IMR-90 (cell line): ENCODE results near the gene ARHGAP24. TPM values are rescaled to one million over a fixed set of nuclear protein-coding genes. Genes with fewer than 3 reads are reported as not detected.

Source experiments
- ATAC-seq: fragments of 200-7000 bp; cut with Tn5 transposase; 2 replicates; pipeline ENCODE4 v1.9.1; 2020; ENCODE audit warnings: low read depth, mild to moderate bottlenecking, moderate library complexity
- BruUV-seq: library from RNA; stranded (reverse); fragments of 400-500 nt; replicated peaks from 2 replicates; lab custom pipeline; 2021; lab: Mats Ljungman, UMichigan
- CTCF ChIA-PET: fragments of 300-600 bp; formaldehyde crosslinking; extraction: SDS; loops from one replicate; lab custom pipeline; 2021; ENCODE audit warnings: antibody characterized with exemption; lab: Yijun Ruan, JAX
- POLR2A ChIA-PET: fragments of 300-600 bp; sonication (Branson Sonifier 250); formaldehyde crosslinking; loops from one replicate; lab custom pipeline; 2022; ENCODE audit warnings: antibody characterized with exemption; ENCODE audit not compliant: unreplicated experiment; lab: Charles Lee
- DNase-seq: peaks from one replicate; pipeline ENCODE4 v3.0.0; 2013
- H2AFZ ChIP-seq: replicated peaks from 2 replicates; pipeline ENCODE3; 2013; ENCODE audit warnings: low read length, mild to moderate bottlenecking; ENCODE audit not compliant: poor library complexity
- H2AK5ac ChIP-seq: 2 replicates; pipeline ENCODE4 v1.6.1; 2013; ENCODE audit warnings: low read depth, low read length, inconsistent platforms
- H2AK9ac ChIP-seq: replicated peaks from 2 replicates; pipeline ENCODE3; 2013; ENCODE audit warnings: mild to moderate bottlenecking, low read depth, low read length, moderate library complexity; ENCODE audit not compliant: poor library complexity
- H2BK120ac ChIP-seq: 2 replicates; pipeline ENCODE4 v1.6.1; 2013; ENCODE audit warnings: low read depth, low read length, inconsistent platforms
- H2BK15ac ChIP-seq: 3 replicates; pipeline ENCODE4 v1.6.1; 2013; ENCODE audit warnings: low read depth, low read length, inconsistent platforms
- H2BK20ac ChIP-seq: 2 replicates; pipeline ENCODE4 v1.6.1; 2013; ENCODE audit warnings: low read depth, mild to moderate bottlenecking, inconsistent platforms, low read length, moderate library complexity
- H2BK5ac ChIP-seq: 2 replicates; pipeline ENCODE4 v1.6.1; 2013; ENCODE audit warnings: mild to moderate bottlenecking, low read depth, low read length, inconsistent platforms; ENCODE audit not compliant: poor library complexity, severe bottlenecking
- H3K14ac ChIP-seq: replicated peaks from 2 replicates; pipeline ENCODE4 v1.6.1; 2013; ENCODE audit warnings: low read depth, low read length, inconsistent platforms
- H3K18ac ChIP-seq: 2 replicates; pipeline ENCODE4 v1.6.1; 2013; ENCODE audit warnings: low read depth, low read length, control low read depth
- H3K23ac ChIP-seq: 2 replicates; pipeline ENCODE4 v1.6.1; 2013; ENCODE audit warnings: low read depth, low read length, inconsistent platforms
- H3K27ac ChIP-seq: 2 replicates; pipeline ENCODE4 v1.5.1; 2013; ENCODE audit warnings: mild to moderate bottlenecking, control low read depth, low read length; ENCODE audit not compliant: insufficient read depth
- H3K27me3 ChIP-seq: 2 replicates; pipeline ENCODE4 v1.6.1; 2013; ENCODE audit warnings: low read length; ENCODE audit not compliant: control insufficient read depth, insufficient read depth
- H3K36me3 ChIP-seq: 2 replicates; pipeline ENCODE4 v1.6.1; 2013; ENCODE audit warnings: low read length, mixed read lengths; ENCODE audit not compliant: control insufficient read depth, insufficient read depth
- H3K4ac ChIP-seq: 2 replicates; pipeline ENCODE4 v1.6.1; 2013; ENCODE audit warnings: low read depth, low read length, inconsistent platforms
- H3K4me1 ChIP-seq: 2 replicates; pipeline ENCODE4 v1.6.1; 2013; ENCODE audit warnings: low read length, mixed read lengths; ENCODE audit not compliant: control insufficient read depth, insufficient read depth
- H3K4me2 ChIP-seq: 2 replicates; pipeline ENCODE4 v1.6.1; 2013; ENCODE audit warnings: low read depth, mild to moderate bottlenecking, control low read depth, low read length, moderate library complexity
- H3K4me3 ChIP-seq: 2 replicates; pipeline ENCODE4 v1.5.1; 2013; ENCODE audit warnings: low read depth, mild to moderate bottlenecking, control low read depth, low read length, moderate library complexity; ENCODE audit not compliant: insufficient read depth
- H3K56ac ChIP-seq: 2 replicates; pipeline ENCODE4 v1.6.1; 2013; ENCODE audit warnings: low read length, inconsistent platforms; ENCODE audit not compliant: insufficient read depth; ENCODE audit errors: extremely low read depth
- H3K79me1 ChIP-seq, 2 experiments: 2 replicates each; pipeline ENCODE4 v1.6.1; 2013; ENCODE audit warnings: low read length in 2 of 2, inconsistent platforms in 1 of 2, low read depth in 1 of 2
- H3K9ac ChIP-seq: 2 replicates; pipeline ENCODE4 v1.6.1; 2013; ENCODE audit warnings: low read depth, low read length, control low read depth
- H3K9me1 ChIP-seq: 2 replicates; pipeline ENCODE4 v1.6.1; 2013; ENCODE audit warnings: low read length, inconsistent platforms; ENCODE audit not compliant: insufficient read depth
- H3K9me3 ChIP-seq: 2 replicates; pipeline ENCODE4 v1.6.1; 2013; ENCODE audit warnings: low read length; ENCODE audit not compliant: control insufficient read depth, insufficient read depth
- H4K20me1 ChIP-seq: 2 replicates; pipeline ENCODE4 v1.6.1; 2013; ENCODE audit warnings: low read length, inconsistent platforms; ENCODE audit not compliant: insufficient read depth
- H4K5ac ChIP-seq: 2 replicates; pipeline ENCODE4 v1.6.1; 2013; ENCODE audit warnings: mild to moderate bottlenecking, low read depth, low read length, control low read depth
- H4K8ac ChIP-seq, 2 experiments: 2 replicates each; pipeline ENCODE4 v1.6.1; 2013; ENCODE audit warnings: low read depth in 2 of 2, low read length in 2 of 2, control low read depth in 1 of 2, inconsistent platforms in 1 of 2
- H4K91ac ChIP-seq: 2 replicates; pipeline ENCODE4 v1.6.1; 2013; ENCODE audit warnings: low read depth, low read length, inconsistent platforms; ENCODE audit not compliant: insufficient read depth
- BHLHE40 ChIP-seq: fragments of 150-350 bp; IDR thresholded peaks from 2 replicates; pipeline ENCODE4 v1.6.1; 2016; ENCODE audit warnings: mild to moderate bottlenecking, low read depth, low read length
- CTCF ChIP-seq: conservative IDR thresholded peaks from 2 replicates; pipeline ENCODE4 v1.5.1; 2012; ENCODE audit warnings: mild to moderate bottlenecking, low read depth, low read length, improper control_type of control experiment
- FOS ChIP-seq: fragments of 150-350 bp; IDR thresholded peaks from 2 replicates; pipeline ENCODE4 v1.6.1; 2016; ENCODE audit warnings: low read depth, low read length
- MAFK ChIP-seq: IDR thresholded peaks from 2 replicates; pipeline ENCODE4 v1.6.1; 2012; ENCODE audit warnings: low read depth, low read length, improper control_type of control experiment
- MXI1 ChIP-seq: IDR thresholded peaks from 2 replicates; pipeline ENCODE4 v1.6.1; 2012; ENCODE audit warnings: low read depth, mild to moderate bottlenecking, low read length, moderate library complexity, borderline replicate concordance
- NFE2L2 ChIP-seq: fragments of 150-350 bp; IDR thresholded peaks from 2 replicates; pipeline ENCODE4 v1.6.1; 2016; ENCODE audit warnings: low read depth, mild to moderate bottlenecking, low read length
- POLR2A ChIP-seq: IDR thresholded peaks from 2 replicates; pipeline ENCODE4 v1.6.1; 2012; ENCODE audit warnings: mild to moderate bottlenecking, low read depth, low read length
- RCOR1 ChIP-seq: IDR thresholded peaks from 2 replicates; pipeline ENCODE4 v1.6.1; 2012; ENCODE audit warnings: mild to moderate bottlenecking, low read length, improper control_type of control experiment; ENCODE audit not compliant: insufficient replicate concordance
- USF2 ChIP-seq: fragments of 150-350 bp; IDR thresholded peaks from 2 replicates; pipeline ENCODE4 v1.6.1; 2017; ENCODE audit warnings: mild to moderate bottlenecking, antibody characterized with exemption, low read length, low read depth
- whole genome bisulfite sequencing, 2 experiments: methylation state at CpG; one replicate each; pipeline versions ENCODE4 v1.1.5 to v1.1.7; 2013; ENCODE audit warnings: missing lambda C conversion rate in 2 of 2; ENCODE audit not compliant: insufficient read length in 1 of 2; ENCODE audit errors: extremely low coverage in 2 of 2; 5-methylcytosine and 5-hydroxymethylcytosine counted together
- dilution Hi-C: fragments of 300-500 bp; cut with HindIII; formaldehyde crosslinking; loops from one replicate; pipeline ENCODE4 v1.14.3; 2018; ENCODE audit warnings: low sequenced_read_pairs; ENCODE audit not compliant: unreplicated experiment
- in situ Hi-C: fragments of 300-500 bp; cut with MboI; formaldehyde crosslinking; loops from 3 replicates; pipeline ENCODE4 v1.14.3; 2019; ENCODE audit warnings: low sequenced_read_pairs, inconsistent platforms, mixed read lengths
- intact Hi-C: fragments of 100-400 bp; cut with micrococcal nuclease; formaldehyde crosslinking; loops from 2 replicates; pipeline ENCODE4 v1.10.0; 2022
- polyA plus RNA-seq, 3 experiments: library from polyadenylated mRNA; depleted of rRNA; stranded (reverse); fragments of >200 nt; gene quantifications; 2 replicates each; pipeline ENCODE4 v1.2.3, GENCODE V29; 2012; ENCODE audit warnings: low replicate concordance in 1 of 3
- total RNA-seq: library from RNA; depleted of rRNA; stranded (reverse); fragments of >200 nt; gene quantifications from 2 replicates; pipeline ENCODE4 v1.2.3, GENCODE V29; 2012

The ARHGAP24 gene
- total and polyA plus RNA-seq, 2 of the 4 experiments (the other 2 are of a cell fraction): 11.9 to 24.0 TPM

- TF ChIP-seq USF2 (no peak), MXI1 (no peak), NFE2L2 (no peak), BHLHE40 (no peak), POLR2A (no peak), CTCF (no peak), RCOR1 (no peak), MAFK (no peak), FOS (no peak)
- no peaks in the 10 kb centered on the region for H3K79me1 ChIP-seq
- no peak overlapping the region for H3K4ac ChIP-seq
- H4K8ac ChIP-seq: no peak overlapping the region
- H3K9me3 ChIP-seq: no peaks in the 10 kb centered on the region
- intact Hi-C loops: no loop called here
- in situ Hi-C loops: no loop called here
- H3K36me3 ChIP-seq: no peaks in the 10 kb centered on the region
- no peaks in the 10 kb centered on the region for H4K20me1 ChIP-seq
- no peaks in the 10 kb centered on the region for H3K4me1 ChIP-seq
- ChIA-PET CTCF (no interaction called here), POLR2A (no interaction called here)
- no peak overlapping the region for H3K23ac ChIP-seq
- no peak overlapping the region for H2BK5ac ChIP-seq
- no peak overlapping the region for H3K27ac ChIP-seq
- H3K9me1 ChIP-seq: no peaks in the 10 kb centered on the region
- WGBS, 2 experiments: no CpG with 5 or more reads among the region's 1 CpG
- H2AK9ac ChIP-seq: no peak overlapping the region
- no peak overlapping the region for H3K18ac ChIP-seq
- no peak overlapping the region for H3K9ac ChIP-seq
- no peak overlapping the region for H3K4me3 ChIP-seq
- no peaks in the 10 kb centered on the region for H3K27me3 ChIP-seq
- no peak overlapping the region for H3K4me2 ChIP-seq
- no peak overlapping the region for H2BK20ac ChIP-seq
- no peak for ATAC-seq
- H2AFZ ChIP-seq: no peak overlapping the region
- no peak overlapping the region for H2BK120ac ChIP-seq
- no peak overlapping the region for H2AK5ac ChIP-seq
- no peak for DNase-seq
- H4K91ac ChIP-seq: no peak overlapping the region
- dilution Hi-C loops: no loop called here
- BruUV-seq: no TSS peak
- H3K14ac ChIP-seq: no peak overlapping the region
- no peak overlapping the region for H2BK15ac ChIP-seq
- H3K56ac ChIP-seq: no peak overlapping the region
- H4K5ac ChIP-seq: no peak overlapping the region
Observed at GRCh38 chr4:85684676-85685075, 209.7 kb downstream of the ARHGAP24 start.
